HG02943 (cell line): ENCODE results near the gene BRD7.

Experiments used
- ATAC-seq: cut with Tn5 transposase; IDR thresholded peaks from one replicate; pipeline ENCODE4 v1.9.1; 2021; ENCODE audit warnings: mild to moderate bottlenecking, low read depth, moderate library complexity; ENCODE audit not compliant: unreplicated experiment

The BRD7 gene

GRCh38 chr16:50390371-50390771 is 21.6 kb upstream of the BRD7 start:
- no peak for ATAC-seq

- ATAC-seq, result no peak
Measured at GRCh38 chr16:50389900-50390299, 21.1 kb upstream of the BRD7 start.

GRCh38 chr16:50388496-50388895 is 19.7 kb upstream of the BRD7 start:
- ATAC-seq, result no peak

- no peak for ATAC-seq
Measured at GRCh38 chr16:50386774-50387173, 18.0 kb upstream of the BRD7 start.

GRCh38 chr16:50386139-50386538 is 17.4 kb upstream of the BRD7 start:
- no peak for ATAC-seq

- no peak for ATAC-seq
Measured at GRCh38 chr16:50384500-50385135, 15.8 kb upstream of the BRD7 start.

GRCh38 chr16:50381679-50382440 is 13.1 kb upstream of the BRD7 start:
- no peak for ATAC-seq

GRCh38 chr16:50378417-50378816 is 9.6 kb upstream of the BRD7 start:
- ATAC-seq, result no peak

- no peak for ATAC-seq
Measured at GRCh38 chr16:50377001-50377400, 8.2 kb upstream of the BRD7 start.

- no peak for ATAC-seq
Measured at GRCh38 chr16:50373780-50374179, 5.0 kb upstream of the BRD7 start.

GRCh38 chr16:50373345-50373701 is 4.5 kb upstream of the BRD7 start:
- ATAC-seq, result no peak

- no peak for ATAC-seq
Measured at GRCh38 chr16:50372611-50373344, 4.0 kb upstream of the BRD7 start.

- ATAC-seq, result no peak
Measured at GRCh38 chr16:50371936-50372595, 3.3 kb upstream of the BRD7 start.

- ATAC-seq, result no peak
Measured at GRCh38 chr16:50371036-50371716, 2.4 kb upstream of the BRD7 start.

- no peak for ATAC-seq
Measured at GRCh38 chr16:50369133-50369804, 481 bp upstream of the BRD7 start.

- no peak for ATAC-seq
Measured at GRCh38 chr16:50367777-50368409, 895 bp downstream of the BRD7 start.

- ATAC-seq, result no peak
Measured at GRCh38 chr16:50365791-50366575, 2.8 kb downstream of the BRD7 start.

GRCh38 chr16:50363656-50364055 is 5.1 kb downstream of the BRD7 start:
- no peak for ATAC-seq

GRCh38 chr16:50360779-50361178 is 8.0 kb downstream of the BRD7 start:
- ATAC-seq, result no peak
